Measurements from ENCODE around the gene IQSEC1. TPM values are rescaled to one million over a fixed set of nuclear protein-coding genes. Genes with fewer than 3 reads are reported as not detected.
"Not testable (repeated sequence)": the region's sequence is repeated elsewhere in the genome, so short reads cannot be mapped to it uniquely, and the experiment has no call there.

IQSEC1 gene
- total RNA-seq, 2 donors from 2014 or later: 31.2 to 53.5 TPM

GRCh38 chr3:12886106-12886679, 187.0 kb downstream of the IQSEC1 start:
- peaks cover 17% of the 10 kb centered on the region for H3K27me3 Mint-ChIP-seq (ENCODE audit: low read depth)
- no peaks in the 10 kb centered on the region for H3K36me3 Mint-ChIP-seq (ENCODE audit: insufficient read depth in 2 of 2)
- H3K27ac Mint-ChIP-seq: no peak overlapping the region
- peak; percentile 61 to 64 for ATAC-seq (replicated peaks in 1 of 2)
- H3K4me3 Mint-ChIP-seq: peak overlapping the region; percentile 17 to 37
- no peaks in the 10 kb centered on the region for H3K9me3 Mint-ChIP-seq
- DNase-seq: peak in 1 of 2 donors; percentile 17
- peaks cover 12% of the 10 kb centered on the region for H3K4me1 Mint-ChIP-seq (ENCODE audit: low read depth)

GRCh38 chr3:12885583-12885930, 187.7 kb downstream of the IQSEC1 start:
- Mint-ChIP-seq H3K4me3 (peak overlapping the region; percentile 17 to 37), H3K9me3 (no peaks in the 10 kb centered on the region), H3K36me3 (ENCODE audit: insufficient read depth in 2 of 2) (no peaks in the 10 kb centered on the region), H3K27ac (no peak overlapping the region), H3K4me1 (ENCODE audit: low read depth) (peaks cover 12% of the 10 kb centered on the region), H3K27me3 (ENCODE audit: low read depth) (peaks cover 17% of the 10 kb centered on the region)
- ATAC-seq (replicated peaks in 1 of 2): no peak
- DNase-seq: no peak

- no peak for DNase-seq
- peaks cover 12% of the 10 kb centered on the region for H3K4me1 Mint-ChIP-seq (ENCODE audit: low read depth)
- no peak overlapping the region for H3K27ac Mint-ChIP-seq
- peaks cover 14% of the 10 kb centered on the region for H3K27me3 Mint-ChIP-seq (ENCODE audit: low read depth)
- no peaks in the 10 kb centered on the region for H3K9me3 Mint-ChIP-seq
- ATAC-seq (replicated peaks in 1 of 2): no peak
- no peak overlapping the region for H3K4me3 Mint-ChIP-seq
- H3K36me3 Mint-ChIP-seq (ENCODE audit: insufficient read depth in 2 of 2): no peaks in the 10 kb centered on the region
These were observed 188.2 kb downstream of the IQSEC1 start for GRCh38 chr3:12884790-12885582.

DNA sequence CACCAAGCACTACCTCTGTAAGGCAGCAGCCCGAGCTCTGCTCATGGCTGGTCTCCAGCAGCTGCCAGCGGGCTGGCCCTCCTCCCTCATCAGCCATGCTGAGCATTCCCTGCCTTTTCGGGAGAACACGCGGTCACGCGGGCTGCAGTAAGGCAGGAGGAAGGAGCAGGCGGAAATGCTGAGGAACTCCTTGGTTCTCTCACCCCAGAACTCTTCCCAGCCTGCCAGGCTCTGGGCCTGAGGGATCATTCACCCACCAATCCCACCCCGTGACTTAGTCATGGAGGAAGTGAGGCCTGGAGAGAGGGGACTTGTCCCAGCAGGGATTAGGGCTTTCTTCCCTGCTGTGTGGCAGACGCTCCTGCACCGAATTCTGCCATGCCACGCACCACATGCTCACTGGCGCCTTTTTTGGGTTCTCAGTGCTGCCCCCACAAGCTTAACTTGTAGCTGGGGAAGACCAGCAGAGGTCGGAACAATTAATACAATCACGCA, 189.0 kb downstream of the IQSEC1 start:
- ATAC-seq (replicated peaks in 1 of 2) (no peak), DNase-seq (no peak)
- Mint-ChIP-seq H3K4me3 (no peak overlapping the region), H3K36me3 (ENCODE audit: insufficient read depth in 2 of 2) (no peaks in the 10 kb centered on the region), H3K27me3 (ENCODE audit: low read depth) (peaks cover 9% of the 10 kb centered on the region), H3K9me3 (no peaks in the 10 kb centered on the region), H3K4me1 (ENCODE audit: low read depth) (peaks cover 12% of the 10 kb centered on the region), H3K27ac (no peak overlapping the region)

DNA sequence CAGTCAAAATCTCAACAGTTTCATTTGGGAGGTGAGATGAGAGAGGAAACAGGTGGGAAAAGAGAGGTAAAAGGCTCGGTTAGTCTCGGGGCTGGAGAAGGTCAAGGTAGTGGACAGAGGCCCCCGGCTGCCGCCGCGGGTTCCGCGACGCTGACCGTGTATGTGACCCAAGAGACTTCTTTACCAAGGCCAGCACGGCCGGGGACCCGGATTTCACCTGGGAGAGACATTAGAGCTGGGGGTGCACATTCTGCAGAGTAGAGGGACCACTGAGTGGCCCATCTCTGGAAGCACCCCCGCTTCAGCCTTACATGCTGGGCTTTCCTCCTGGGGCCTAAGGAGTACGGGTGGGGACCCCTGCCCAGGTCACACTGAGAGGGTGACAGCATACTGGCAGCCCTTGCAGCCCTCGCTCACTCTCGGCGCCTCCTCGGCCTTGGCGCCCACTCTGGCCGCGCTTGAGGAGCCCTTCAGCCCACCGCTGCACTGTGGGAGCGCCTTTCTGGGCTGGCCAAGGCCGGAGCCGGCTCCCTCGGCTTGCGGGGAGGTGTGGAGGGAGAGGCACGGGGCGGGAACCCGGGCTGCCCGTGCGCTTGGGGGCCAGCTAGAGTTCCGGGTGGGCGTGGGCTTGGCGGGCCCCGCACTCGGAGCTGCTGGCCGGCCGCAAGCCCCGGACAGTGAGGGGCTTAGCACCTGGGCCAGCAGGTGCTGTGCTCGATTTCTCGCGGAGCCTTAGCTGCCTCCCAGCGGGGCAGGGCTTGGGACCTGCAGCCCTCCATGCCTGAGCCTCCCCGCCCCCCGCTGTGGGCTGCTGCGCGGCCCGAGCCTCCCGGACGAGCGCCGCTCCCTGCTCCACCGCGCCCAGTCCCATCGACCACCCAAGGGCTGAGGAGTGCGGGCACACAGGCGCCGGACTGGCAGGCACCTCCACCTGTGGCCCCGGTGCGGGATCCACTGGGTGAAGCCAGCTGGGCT, 190.6 kb downstream of the IQSEC1 start:
- DNase-seq (no peak), ATAC-seq (replicated peaks in 1 of 2) (no peak)
- Mint-ChIP-seq H3K27me3 (ENCODE audit: low read depth) (peaks cover 9% of the 10 kb centered on the region), H3K9me3 (no peaks in the 10 kb centered on the region), H3K4me1 (ENCODE audit: low read depth) (peaks cover 12% of the 10 kb centered on the region), H3K4me3 (no peak overlapping the region), H3K36me3 (ENCODE audit: insufficient read depth in 2 of 2) (no peaks in the 10 kb centered on the region), H3K27ac (no peak overlapping the region)

DNA sequence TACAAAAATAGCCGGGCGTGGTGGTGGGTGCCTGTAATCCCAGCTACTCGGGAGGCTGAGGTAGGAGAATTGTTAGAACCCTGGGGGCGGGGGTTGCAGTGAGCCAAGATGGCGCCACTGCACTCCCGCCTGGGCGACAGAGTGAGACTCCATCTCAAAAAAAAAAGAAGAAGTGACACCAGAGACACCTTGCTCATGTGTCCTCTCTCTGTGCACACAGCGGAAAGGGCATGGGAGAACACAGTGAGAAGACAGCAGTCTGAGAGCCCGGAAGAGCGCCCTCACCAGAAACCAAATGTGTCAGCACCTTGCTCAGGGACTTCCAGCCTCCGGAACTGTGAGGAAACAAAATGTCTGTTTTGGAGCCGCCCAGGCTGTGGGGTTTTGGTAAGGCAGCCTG, 191.4 kb downstream of the IQSEC1 start:
- H3K4me1 Mint-ChIP-seq (ENCODE audit: low read depth): peaks cover 12% of the 10 kb centered on the region
- H3K4me3 Mint-ChIP-seq; H3K27me3 Mint-ChIP-seq (ENCODE audit: low read depth); DNase-seq; H3K36me3 Mint-ChIP-seq (ENCODE audit: insufficient read depth in 2 of 2); H3K9me3 Mint-ChIP-seq; H3K27ac Mint-ChIP-seq; ATAC-seq (replicated peaks in 1 of 2): not testable (repeated sequence)

DNA sequence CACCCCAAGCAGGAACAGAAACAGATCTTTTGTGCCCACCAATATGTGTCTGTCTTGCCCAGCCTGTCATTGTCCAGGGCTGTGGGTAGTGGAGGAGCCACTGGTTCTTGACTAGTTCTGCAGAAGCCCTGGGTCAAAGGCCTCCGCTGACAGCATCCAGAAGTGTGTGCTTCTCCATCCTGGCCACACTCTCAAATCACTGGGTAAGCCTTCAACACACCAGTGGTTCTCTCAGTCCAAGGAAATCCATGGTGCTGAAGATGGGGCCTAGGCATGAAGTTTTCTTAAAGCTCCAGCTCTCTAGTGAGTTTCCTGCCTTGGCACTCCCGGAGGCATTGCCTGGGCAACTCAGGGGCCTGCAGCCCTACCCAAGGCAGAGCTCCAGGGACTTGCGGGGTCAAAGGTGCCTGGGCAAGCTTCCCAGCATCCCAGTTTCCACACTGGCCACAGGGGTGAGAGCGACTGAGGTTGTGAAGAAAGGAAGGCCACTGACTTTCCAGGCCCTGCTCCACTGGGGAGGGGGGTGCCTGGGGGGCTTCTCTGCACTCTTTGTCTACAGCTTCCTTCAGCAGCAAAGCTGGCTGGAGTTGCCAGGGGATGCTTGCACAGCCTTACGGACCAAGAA, 193.9 kb downstream of the IQSEC1 start:
- ATAC-seq (replicated peaks in 1 of 2): no peak
- no peak overlapping the region for H3K27ac Mint-ChIP-seq
- H3K36me3 Mint-ChIP-seq (ENCODE audit: insufficient read depth in 2 of 2): no peaks in the 10 kb centered on the region
- no peak for DNase-seq
- H3K9me3 Mint-ChIP-seq: no peaks in the 10 kb centered on the region
- no peak overlapping the region for H3K4me3 Mint-ChIP-seq
- H3K27me3 Mint-ChIP-seq (ENCODE audit: low read depth): peaks cover 17% of the 10 kb centered on the region
- H3K4me1 Mint-ChIP-seq (ENCODE audit: low read depth): no peaks in the 10 kb centered on the region

DNA sequence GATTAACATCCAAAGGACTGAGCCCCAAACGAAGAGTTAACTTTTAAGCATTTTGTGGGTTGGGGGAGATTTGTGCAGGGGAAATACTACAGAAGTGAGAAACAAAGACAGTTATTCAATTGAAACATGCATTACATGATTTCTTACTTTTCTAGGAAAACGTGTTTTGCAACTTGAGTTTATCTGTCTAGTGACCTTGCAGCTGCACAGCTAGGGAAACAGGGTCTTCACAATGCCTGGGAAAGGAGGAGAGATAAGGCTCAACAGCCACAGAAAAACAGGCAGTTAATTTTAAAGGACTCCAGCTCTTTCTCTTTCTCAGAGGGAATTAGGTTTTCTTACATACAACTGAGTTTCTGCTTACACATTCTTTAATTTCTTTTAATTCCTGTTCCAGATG, 194.5 kb downstream of the IQSEC1 start:
- H3K27me3 Mint-ChIP-seq (ENCODE audit: low read depth): peaks cover 15% of the 10 kb centered on the region
- H3K4me3 Mint-ChIP-seq; H3K27ac Mint-ChIP-seq; DNase-seq; ATAC-seq (replicated peaks in 1 of 2); H3K4me1 Mint-ChIP-seq (ENCODE audit: low read depth); H3K9me3 Mint-ChIP-seq; H3K36me3 Mint-ChIP-seq (ENCODE audit: insufficient read depth in 2 of 2): not testable (repeated sequence)

GRCh38 chr3:12878141-12878574, 195.1 kb downstream of the IQSEC1 start:
- Mint-ChIP-seq H3K27me3 (ENCODE audit: low read depth) (peaks cover 15% of the 10 kb centered on the region), H3K36me3 (ENCODE audit: insufficient read depth in 2 of 2) (no peaks in the 10 kb centered on the region), H3K9me3 (no peaks in the 10 kb centered on the region), H3K4me3 (no peak overlapping the region), H3K4me1 (ENCODE audit: low read depth) (no peaks in the 10 kb centered on the region), H3K27ac (no peak overlapping the region)
- DNase-seq: no peak
- ATAC-seq (replicated peaks in 1 of 2): no peak

GRCh38 chr3:12877040-12877439, 196.2 kb downstream of the IQSEC1 start:
- no peaks in the 10 kb centered on the region for H3K36me3 Mint-ChIP-seq (ENCODE audit: insufficient read depth in 2 of 2)
- H3K27ac Mint-ChIP-seq: no peak overlapping the region
- H3K4me1 Mint-ChIP-seq (ENCODE audit: low read depth): no peaks in the 10 kb centered on the region
- H3K4me3 Mint-ChIP-seq: no peak overlapping the region
- no peaks in the 10 kb centered on the region for H3K9me3 Mint-ChIP-seq
- no peak for ATAC-seq (replicated peaks in 1 of 2)
- no peak for DNase-seq
- H3K27me3 Mint-ChIP-seq (ENCODE audit: low read depth): peaks cover 15% of the 10 kb centered on the region

GRCh38 chr3:12875857-12876836, 197.1 kb downstream of the IQSEC1 start:
- DNase-seq: peak; percentile 19 to 35

More at GRCh38 chr3:12875857-12876836, 197.1 kb downstream of the IQSEC1 start:
- peak overlapping the region in 1 of 2 donors; percentile 24 for H3K4me3 Mint-ChIP-seq
- H3K27ac Mint-ChIP-seq: no peak overlapping the region
- no peaks in the 10 kb centered on the region for H3K36me3 Mint-ChIP-seq (ENCODE audit: insufficient read depth in 2 of 2)
- H3K27me3 Mint-ChIP-seq (ENCODE audit: low read depth): peaks cover 18% of the 10 kb centered on the region
- no peaks in the 10 kb centered on the region for H3K9me3 Mint-ChIP-seq
- ATAC-seq (replicated peaks in 1 of 2): peak; percentile 62 to 68
- no peaks in the 10 kb centered on the region for H3K4me1 Mint-ChIP-seq (ENCODE audit: low read depth)

Data from activated T-cell treated with anti-CD3 and anti-CD28 coated beads, Interleukin-2, amount 50 U/mL, for 72 hours (primary cell).